ENCODE results near the gene MXI1. TPM values are rescaled to one million over a fixed set of nuclear protein-coding genes. Genes with fewer than 3 reads are reported as not detected.

Gene MXI1
- polyA plus RNA-seq, 1 donor from 2014 or later, result 13.9 TPM

DNA sequence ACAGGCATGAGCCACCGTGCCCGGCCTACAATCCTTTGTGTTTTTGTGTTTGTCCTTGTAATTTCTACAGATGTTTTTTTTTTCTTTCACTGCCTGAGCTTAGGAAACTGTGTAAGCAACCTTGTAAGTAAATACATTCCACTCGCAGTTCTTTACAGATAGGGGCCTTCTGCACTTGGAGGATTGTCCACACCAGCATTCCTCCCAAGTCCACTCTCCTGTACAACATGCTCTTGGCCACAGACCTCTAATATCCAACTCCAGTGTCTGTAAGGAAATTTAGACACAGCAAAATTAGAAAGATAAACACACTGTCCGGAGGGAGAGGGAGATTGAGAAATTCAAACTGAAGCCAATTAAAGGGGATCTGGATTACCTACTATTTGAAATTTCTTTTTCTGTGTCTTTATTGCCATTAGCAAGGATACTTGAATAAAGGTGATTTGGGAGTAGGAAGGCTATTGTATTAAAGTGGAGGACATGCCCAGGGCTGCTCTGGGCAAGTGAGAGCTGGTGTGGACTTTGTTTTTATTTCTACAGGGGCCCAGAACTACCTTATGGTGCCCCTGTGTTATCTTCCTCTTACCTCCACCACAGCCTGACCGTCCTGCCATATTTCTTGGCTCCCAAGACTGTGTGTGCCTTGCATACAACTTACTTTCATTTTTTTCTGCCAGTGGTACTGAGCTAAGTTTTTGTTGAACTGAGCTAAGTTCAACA, 9.7 kb downstream of the MXI1 start:
- peaks cover 23 to 32% (median 31%) of the 10 kb centered on the region in 3 donors for H3K4me1 Mint-ChIP-seq
- H3K27ac Mint-ChIP-seq, result no peak overlapping the region
- H3K36me3 Mint-ChIP-seq, result no peaks in the 10 kb centered on the region

GRCh38 chr10:110217662-110218008, 10.2 kb downstream of the MXI1 start:
- no peaks in the 10 kb centered on the region for H3K9me3 Mint-ChIP-seq
- no peaks in the 10 kb centered on the region for H3K36me3 Mint-ChIP-seq
- H3K4me3 Mint-ChIP-seq, result peak overlapping the region in 1 of 4 donors; percentile 31
- no peak overlapping the region for H3K27ac Mint-ChIP-seq
- H3K4me1 Mint-ChIP-seq, result peaks cover 20 to 29% (median 27%) of the 10 kb centered on the region in 3 donors
- peaks cover 13% of the 10 kb centered on the region for H3K27me3 Mint-ChIP-seq

More for the DNA sequence above, 9.7 kb downstream of the MXI1 start:
- Mint-ChIP-seq H3K4me3 (peak overlapping the region in 1 of 4 donors; percentile 31), H3K9me3 (no peaks in the 10 kb centered on the region), H3K27me3 (peaks cover 13% of the 10 kb centered on the region)

GRCh38 chr10:110218632-110219031, 11.2 kb downstream of the MXI1 start:
- H3K9me3 Mint-ChIP-seq, result no peaks in the 10 kb centered on the region
- peaks cover 10% of the 10 kb centered on the region for H3K27me3 Mint-ChIP-seq
- H3K4me1 Mint-ChIP-seq, result peaks cover 20 to 24% (median 22%) of the 10 kb centered on the region in 3 donors
- H3K27ac Mint-ChIP-seq, result no peak overlapping the region
- H3K4me3 Mint-ChIP-seq, result peak overlapping the region in 1 of 4 donors; percentile 48
- H3K36me3 Mint-ChIP-seq, result no peaks in the 10 kb centered on the region

- H3K4me3 Mint-ChIP-seq, result peak overlapping the region in 1 of 4 donors; percentile 46
- no peak overlapping the region for H3K27ac Mint-ChIP-seq
- peaks cover 17 to 24% (median 19%) of the 10 kb centered on the region in 3 donors for H3K4me1 Mint-ChIP-seq
- peaks cover 10% of the 10 kb centered on the region for H3K27me3 Mint-ChIP-seq
- no peaks in the 10 kb centered on the region for H3K36me3 Mint-ChIP-seq
- H3K9me3 Mint-ChIP-seq, result no peaks in the 10 kb centered on the region
Measured at GRCh38 chr10:110219884-110220283, 12.5 kb downstream of the MXI1 start.

DNA sequence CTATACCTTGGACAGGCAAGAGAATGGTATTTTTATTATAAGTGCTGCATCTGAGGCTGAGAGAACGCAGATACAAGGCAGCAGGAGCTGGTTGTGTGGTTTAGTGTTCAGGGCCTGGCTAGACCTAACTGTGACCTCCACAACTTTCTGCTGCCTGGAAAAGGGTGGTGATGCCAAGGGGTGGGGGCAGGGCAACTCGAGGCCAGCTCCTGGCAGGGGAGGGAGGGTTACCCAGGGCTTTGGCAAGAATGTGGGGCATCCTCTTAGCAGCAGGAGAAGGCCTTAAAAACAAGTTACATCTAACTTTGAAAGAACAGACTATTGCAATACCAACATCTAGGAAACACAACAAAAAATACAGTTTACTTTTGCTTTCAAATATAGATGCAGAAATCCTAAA, 13.0 kb downstream of the MXI1 start:
- no peaks in the 10 kb centered on the region for H3K9me3 Mint-ChIP-seq
- no peaks in the 10 kb centered on the region for H3K36me3 Mint-ChIP-seq
- no peak overlapping the region for H3K27ac Mint-ChIP-seq
- H3K4me3 Mint-ChIP-seq, result peak overlapping the region in 2 of 4 donors; percentile 34 to 46
- peaks cover 10% of the 10 kb centered on the region for H3K27me3 Mint-ChIP-seq
- H3K4me1 Mint-ChIP-seq, result peaks cover 18 to 25% (median 24%) of the 10 kb centered on the region in 3 donors

GRCh38 chr10:110221044-110221720, 13.8 kb downstream of the MXI1 start:
- H3K36me3 Mint-ChIP-seq, result no peaks in the 10 kb centered on the region
- H3K4me1 Mint-ChIP-seq, result peaks cover 16 to 29% (median 24%) of the 10 kb centered on the region in 3 donors
- H3K4me3 Mint-ChIP-seq, result peak overlapping the region in 3 of 4 donors; percentile 34 to 92 (median 61)
- H3K27ac Mint-ChIP-seq, result no peak overlapping the region
- peaks cover 3% of the 10 kb centered on the region for H3K27me3 Mint-ChIP-seq
- no peaks in the 10 kb centered on the region for H3K9me3 Mint-ChIP-seq

DNA sequence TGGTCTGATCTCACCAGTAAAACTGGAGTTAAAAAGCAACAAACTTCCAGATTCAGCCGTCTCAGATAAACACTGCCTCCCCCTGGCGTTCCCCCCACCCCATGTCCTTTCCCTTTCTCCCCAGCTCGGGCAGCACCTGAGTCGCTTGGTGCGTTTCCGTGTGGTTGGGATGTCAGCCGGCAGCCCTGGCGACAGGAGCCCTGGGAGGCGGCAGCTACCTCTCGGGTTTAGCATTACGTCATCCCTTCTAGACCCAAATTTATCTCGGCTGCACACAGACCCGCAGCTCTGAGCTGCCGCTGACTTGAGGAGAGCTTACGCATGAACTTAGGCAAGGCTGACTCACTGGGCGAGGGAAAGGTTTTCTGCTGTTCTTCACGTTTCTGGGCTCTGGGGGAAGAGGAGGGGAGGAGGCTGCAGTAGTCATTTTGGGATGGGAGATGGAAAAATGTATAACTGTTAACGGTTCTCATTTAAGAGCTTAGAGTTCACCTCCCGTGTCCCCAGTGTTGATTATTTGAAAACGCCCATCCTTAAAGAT, 14.4 kb downstream of the MXI1 start:
- H3K36me3 Mint-ChIP-seq, result no peaks in the 10 kb centered on the region
- H3K27ac Mint-ChIP-seq, result peak overlapping the region in 2 of 3 donors; percentile 14 to 67
- no peaks in the 10 kb centered on the region for H3K9me3 Mint-ChIP-seq
- peak overlapping the region; percentile 34 to 92 (median 66) for H3K4me3 Mint-ChIP-seq
- H3K27me3 Mint-ChIP-seq, result peaks cover 2% of the 10 kb centered on the region
- peaks cover 16 to 29% (median 24%) of the 10 kb centered on the region in 3 donors for H3K4me1 Mint-ChIP-seq

GRCh38 chr10:110222641-110223297, 15.4 kb downstream of the MXI1 start:
- Mint-ChIP-seq H3K9me3 (no peaks in the 10 kb centered on the region), H3K36me3 (no peaks in the 10 kb centered on the region), H3K4me3 (peak overlapping the region in 1 of 4 donors; percentile 34), H3K27me3 (peaks cover 2% of the 10 kb centered on the region), H3K27ac (peak overlapping the region in 1 of 3 donors; percentile 14), H3K4me1 (peaks cover 18 to 24% (median 19%) of the 10 kb centered on the region in 3 donors)

- Mint-ChIP-seq H3K36me3 (peaks cover under 1% of the 10 kb centered on the region), H3K4me3 (peak overlapping the region in 1 of 4 donors; percentile 94), H3K27ac (peak overlapping the region in 2 of 3 donors; percentile 39 to 96)
Measured at GRCh38 chr10:110223298-110223925, 16.0 kb downstream of the MXI1 start.

GRCh38 chr10:110224992-110225391, 17.6 kb downstream of the MXI1 start:
- H3K9me3 Mint-ChIP-seq, result no peaks in the 10 kb centered on the region
- H3K27me3 Mint-ChIP-seq, result peaks cover 2% of the 10 kb centered on the region
- H3K4me3 Mint-ChIP-seq, result peak overlapping the region in 3 of 4 donors; percentile 94 to 96 (median 95)
- peaks cover 14 to 20% (median 19%) of the 10 kb centered on the region in 3 donors for H3K4me1 Mint-ChIP-seq
- peaks cover 5% of the 10 kb centered on the region for H3K36me3 Mint-ChIP-seq
- H3K27ac Mint-ChIP-seq, result peak overlapping the region; percentile 46 to 96 (median 87)

More at GRCh38 chr10:110223298-110223925, 16.0 kb downstream of the MXI1 start:
- Mint-ChIP-seq H3K4me1 (peaks cover 17 to 23% (median 18%) of the 10 kb centered on the region in 3 donors), H3K9me3 (no peaks in the 10 kb centered on the region), H3K27me3 (peaks cover 2% of the 10 kb centered on the region)

DNA sequence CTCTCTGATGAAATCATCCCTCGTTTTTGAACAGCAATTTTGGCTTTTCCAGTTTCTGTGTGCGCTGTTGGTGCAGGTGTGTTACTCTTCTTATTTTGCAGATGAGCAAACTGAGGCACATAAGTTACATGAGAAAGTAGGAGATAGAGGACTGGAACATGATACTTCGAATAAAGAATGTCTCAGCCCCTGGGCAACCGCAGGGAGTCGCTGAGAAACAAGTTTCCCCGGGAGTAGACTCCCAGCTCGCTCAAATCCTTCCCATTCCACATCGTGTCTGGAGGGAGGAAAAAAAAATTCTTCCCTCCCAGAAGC, 18.0 kb downstream of the MXI1 start:
- Mint-ChIP-seq H3K27ac (peak overlapping the region; percentile 87 to 96 (median 92)), H3K9me3 (no peaks in the 10 kb centered on the region), H3K4me1 (peaks cover 14 to 20% (median 19%) of the 10 kb centered on the region in 3 donors), H3K4me3 (peak overlapping the region; percentile 82 to 96 (median 94)), H3K36me3 (peaks cover 7% of the 10 kb centered on the region), H3K27me3 (peaks cover 2% of the 10 kb centered on the region)

- Mint-ChIP-seq H3K4me1 (peaks cover 14 to 20% (median 19%) of the 10 kb centered on the region in 3 donors), H3K27me3 (peaks cover 2% of the 10 kb centered on the region), H3K36me3 (peaks cover 7% of the 10 kb centered on the region), H3K4me3 (peak overlapping the region; percentile 94 to 100 (median 96)), H3K27ac (peak overlapping the region; percentile 87 to 97 (median 96)), H3K9me3 (no peaks in the 10 kb centered on the region)
Measured at GRCh38 chr10:110225756-110226542, 18.5 kb downstream of the MXI1 start.

DNA sequence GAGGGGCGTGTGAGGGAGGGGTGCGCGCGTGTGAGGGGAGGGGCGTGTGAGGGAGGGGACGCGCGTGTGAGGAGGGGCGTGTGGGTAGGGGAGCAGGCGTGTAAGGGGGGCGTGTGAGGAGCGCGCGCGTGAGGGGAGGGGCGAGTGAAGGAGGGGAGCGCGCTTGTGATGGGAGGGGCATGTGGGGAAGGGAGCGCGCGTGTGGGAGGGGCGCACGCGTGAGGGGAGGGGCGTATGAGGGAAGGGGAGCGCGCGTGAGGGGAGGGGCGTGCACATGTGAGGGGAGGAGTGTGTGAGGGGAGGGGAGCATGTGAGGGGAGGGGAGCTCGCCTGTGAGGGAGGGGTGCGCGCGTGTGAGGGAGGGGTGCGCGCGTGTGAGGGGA, 19.1 kb downstream of the MXI1 start:
- Mint-ChIP-seq H3K27me3 (peaks cover 2% of the 10 kb centered on the region), H3K9me3 (no peaks in the 10 kb centered on the region), H3K4me1 (peaks cover 11 to 20% (median 17%) of the 10 kb centered on the region in 3 donors), H3K27ac (peak overlapping the region; percentile 39 to 96 (median 87)), H3K36me3 (peaks cover 7% of the 10 kb centered on the region), H3K4me3 (peak overlapping the region; percentile 94 to 100 (median 96))
